Skin of body (tissue), 2 donors: ENCODE results near the gene MORN1. TPM values are rescaled to one million over a fixed set of nuclear protein-coding genes. Genes with fewer than 3 reads are reported as not detected.

Source experiments
- DNase-seq: peaks from one replicate; lab custom pipeline; 2025; lab: John Stamatoyannopoulos, UW
- total RNA-seq: library from RNA; depleted of rRNA; stranded (reverse); fragments of >200 nt; gene quantifications from one replicate; pipeline ENCODE4 v1.2.3, GENCODE V29; 2014

MORN1 gene
- total RNA-seq, 1 donor from 2014 or later = 10.3 TPM

- no peak for DNase-seq
These were observed 31.2 kb upstream of the MORN1 start for GRCh38 chr1:2422523-2422922.

GRCh38 chr1:2419416-2419815 is 28.1 kb upstream of the MORN1 start:
- DNase-seq = no peak

GRCh38 chr1:2418791-2419320 is 27.5 kb upstream of the MORN1 start:
- no peak for DNase-seq

GRCh38 chr1:2417833-2418225 is 26.5 kb upstream of the MORN1 start:
- no peak for DNase-seq

- no peak for DNase-seq
These were observed 25.9 kb upstream of the MORN1 start for GRCh38 chr1:2417083-2417832.

GRCh38 chr1:2416403-2416802 is 25.0 kb upstream of the MORN1 start:
- no peak for DNase-seq

GRCh38 chr1:2415801-2416208 is 24.5 kb upstream of the MORN1 start:
- DNase-seq = no peak

GRCh38 chr1:2415337-2415736 is 24.0 kb upstream of the MORN1 start:
- no peak for DNase-seq

- peak; percentile 40 for DNase-seq
These were observed 23.1 kb upstream of the MORN1 start for GRCh38 chr1:2414297-2414958.

- DNase-seq = no peak
These were observed 22.3 kb upstream of the MORN1 start for GRCh38 chr1:2413495-2414296.

- DNase-seq = no peak
These were observed 21.6 kb upstream of the MORN1 start for GRCh38 chr1:2412773-2413494.

GRCh38 chr1:2412395-2412772 is 21.0 kb upstream of the MORN1 start, which contains the start of gene PEX10:
Gene PEX10 (minus strand): TSS chr1:2412564. CDS start chr1:2412502, 62 bp downstream.
- peak; percentile 92 for DNase-seq

- DNase-seq = no peak
These were observed 20.5 kb upstream of the MORN1 start for GRCh38 chr1:2411801-2412394.

GRCh38 chr1:2409745-2410144 is 18.4 kb upstream of the MORN1 start:
- no peak for DNase-seq

GRCh38 chr1:2408859-2409276 is 17.5 kb upstream of the MORN1 start:
- no peak for DNase-seq

GRCh38 chr1:2408456-2408855 is 17.1 kb upstream of the MORN1 start:
- no peak for DNase-seq

- no peak for DNase-seq
These were observed 16.6 kb upstream of the MORN1 start for GRCh38 chr1:2407991-2408275.

- no peak for DNase-seq
These were observed 16.0 kb upstream of the MORN1 start for GRCh38 chr1:2407166-2407990.

GRCh38 chr1:2406451-2407041 is 15.2 kb upstream of the MORN1 start:
- DNase-seq = no peak
